Endothelial cell of umbilical vein (primary cell): Measurements from ENCODE around the gene SCN9A. TPM values are rescaled to one million over a fixed set of nuclear protein-coding genes. Genes with fewer than 3 reads are reported as not detected.

Experiments used
- BruUV-seq: library from RNA; stranded (reverse); fragments of 400-500 nt; replicated peaks from 2 replicates; lab custom pipeline; 2021; lab: Mats Ljungman, UMichigan
- CTCF ChIA-PET: fragments of 300-600, 350-600 bp; sonication (Branson Sonifier 250); formaldehyde crosslinking; loops from one replicate; lab custom pipeline; 2021; ENCODE audit warnings: antibody characterized with exemption, inconsistent platforms; lab: Charles Lee
- POLR2A ChIA-PET: fragments of 300-600, 350-600 bp; sonication (Branson Sonifier 250); formaldehyde crosslinking; loops from one replicate; lab custom pipeline; 2021; ENCODE audit warnings: antibody characterized with exemption, inconsistent platforms; lab: Charles Lee
- DNase-seq: peaks from one replicate; pipeline ENCODE4 v3.0.0-alpha.2; 2011; ENCODE audit warnings: low read depth, low spot score
- FAIRE-seq: peaks from 2 replicates; lab custom pipeline; 2011; peaks lifted over from hg19 to GRCh38; lab: Jason Lieb, UNC
- H2AFZ ChIP-seq: 2 replicates; pipeline ENCODE4 v1.6.0; 2012; ENCODE audit warnings: low read depth, low read length, control low read depth, inconsistent platforms
- H3K27ac ChIP-seq: 2 replicates; pipeline ENCODE4 v1.5.1; 2011; ENCODE audit warnings: low read depth, mild to moderate bottlenecking, control low read depth, low read length, moderate library complexity; ENCODE audit not compliant: insufficient read depth
- H3K27me3 ChIP-seq, 2 experiments: 2 replicates each; pipeline versions ENCODE4 v1.6.0 to v1.6.1; 2011; ENCODE audit warnings: low read length in 2 of 2, mixed read lengths in 1 of 2; ENCODE audit not compliant: control insufficient read depth in 2 of 2, insufficient read depth in 2 of 2
- H3K36me3 ChIP-seq, 2 experiments: 2 replicates in 1 of 2; 3 replicates in 1 of 2; pipeline ENCODE4 v1.5.1; 2011; ENCODE audit warnings: low read length in 2 of 2, mild to moderate bottlenecking in 1 of 2, moderate library complexity in 1 of 2; ENCODE audit not compliant: control insufficient read depth in 2 of 2, insufficient read depth in 2 of 2; ENCODE audit errors: extremely low read depth in 1 of 2
- H3K4me1 ChIP-seq: 3 replicates; pipeline ENCODE4 v1.5.1; 2011; ENCODE audit warnings: mild to moderate bottlenecking, low read length; ENCODE audit not compliant: control insufficient read depth, insufficient read depth; ENCODE audit errors: extremely low read depth
- H3K4me2 ChIP-seq: 2 replicates; pipeline ENCODE4 v1.6.1; 2011; ENCODE audit warnings: low read length, control low read depth, mixed read lengths; ENCODE audit not compliant: insufficient read depth
- H3K4me3 ChIP-seq, 3 experiments: fragments of 200-600 bp in 1 of 3; sonication (generic), shearing (Covaris generic) in 1 of 3; replicated peaks in 1 of 3; 2 replicates each; pipeline ENCODE4 v1.5.1; 2011 to 2016; ENCODE audit warnings: control low read depth in 3 of 3, low read length in 3 of 3, mild to moderate bottlenecking in 2 of 3, inconsistent platforms in 1 of 3, low read depth in 1 of 3, moderate library complexity in 1 of 3; ENCODE audit not compliant: insufficient read depth in 1 of 3
- H3K79me2 ChIP-seq: 2 replicates; pipeline ENCODE4 v1.6.0; 2012; ENCODE audit warnings: low read length, inconsistent platforms; ENCODE audit not compliant: control insufficient read depth, insufficient read depth
- H3K9ac ChIP-seq: replicated peaks from 2 replicates; pipeline ENCODE3; 2011; ENCODE audit warnings: low read length, control low read depth; ENCODE audit not compliant: insufficient read depth; ENCODE audit errors: extremely low read depth
- H3K9me1 ChIP-seq: replicated peaks from 3 replicates; pipeline ENCODE4 v1.6.0; 2011; ENCODE audit warnings: mild to moderate bottlenecking, low read length; ENCODE audit not compliant: control insufficient read depth, insufficient read depth; ENCODE audit errors: extremely low read depth
- H3K9me3 ChIP-seq: replicated peaks from 2 replicates; pipeline ENCODE4 v1.5.1; 2012; ENCODE audit warnings: low read length, inconsistent platforms; ENCODE audit not compliant: control insufficient read depth, insufficient read depth
- H4K20me1 ChIP-seq: replicated peaks from 2 replicates; pipeline ENCODE3; 2011; ENCODE audit warnings: mild to moderate bottlenecking, low read length; ENCODE audit not compliant: control insufficient read depth, insufficient read depth; ENCODE audit errors: extremely low read depth
- EZH2 ChIP-seq: IDR thresholded peaks from 2 replicates; pipeline ENCODE4 v1.6.1; 2012; ENCODE audit warnings: borderline replicate concordance, low read depth, mild to moderate bottlenecking, moderate library complexity, low read length, inconsistent platforms; ENCODE audit not compliant: severe bottlenecking
- FOS ChIP-seq: IDR thresholded peaks from 2 replicates; pipeline ENCODE4 v1.6.1; 2011; ENCODE audit warnings: mild to moderate bottlenecking, low read length, moderate library complexity, borderline replicate concordance; ENCODE audit not compliant: insufficient read depth
- GATA2 ChIP-seq: IDR thresholded peaks from 2 replicates; pipeline ENCODE4 v1.7.0; 2011; ENCODE audit warnings: low read depth, mild to moderate bottlenecking, moderate library complexity, mixed read lengths, low read length; ENCODE audit not compliant: insufficient read length, insufficient read depth
- JUN ChIP-seq: IDR thresholded peaks from 2 replicates; pipeline ENCODE4 v1.6.1; 2011; ENCODE audit warnings: borderline replicate concordance, low read depth; ENCODE audit not compliant: insufficient read length, insufficient read depth
- MYC ChIP-seq: IDR thresholded peaks from one replicate; pipeline ENCODE4 v1.6.1; 2011; ENCODE audit warnings: mild to moderate bottlenecking, low read depth, low read length
- POLR2A ChIP-seq: IDR thresholded peaks from 2 replicates; pipeline ENCODE4 v1.6.1; 2012; ENCODE audit warnings: low read depth, mild to moderate bottlenecking, control low read depth, low read length
- POLR2AphosphoS5 ChIP-seq: IDR thresholded peaks from 2 replicates; pipeline ENCODE4 v1.6.1; 2012; ENCODE audit warnings: low read depth, mild to moderate bottlenecking, control low read depth, low read length, moderate library complexity; ENCODE audit not compliant: insufficient read depth
- dilution Hi-C: fragments of 300-500 bp; cut with MboI; formaldehyde crosslinking; loops from one replicate; pipeline ENCODE4 v1.15.0; 2019; ENCODE audit warnings: low sequenced_read_pairs; ENCODE audit not compliant: extremely low pct_ligation_motif_present
- intact Hi-C: fragments of 100-400 bp; cut with micrococcal nuclease; formaldehyde crosslinking; loops from one replicate; pipeline ENCODE4 v1.10.0; 2022
- polyA plus RNA-seq, 4 experiments: library from polyadenylated mRNA; depleted of rRNA in 3 of 4; stranded (reverse) in 3 of 4; unstranded in 1 of 4; fragments of >200 nt; gene quantifications; 2 replicates each; pipeline versions ENCODE4 v1.2.1 to v1.2.3, GENCODE V29; 2011 to 2012; ENCODE audit warnings: missing spikeins in 1 of 4
- total RNA-seq: library from RNA; stranded (reverse); gene quantifications from 2 replicates; pipeline ENCODE4 v1.2.3, GENCODE V29; 2021
- TF ChIP-seq, protein P1 (sequence below), 2 donors: IDR thresholded peaks; 1 replicate in 1 of 2; 2 replicates in 1 of 2; pipeline ENCODE4 v1.5.1; 2011; ENCODE audit warnings: low read length in 2 of 2, mild to moderate bottlenecking in 2 of 2, moderate library complexity in 2 of 2, control low read depth in 1 of 2, inconsistent platforms in 1 of 2, low read depth in 1 of 2; ENCODE audit not compliant: insufficient read depth in 1 of 2; ENCODE audit errors: extremely low read depth in 1 of 2
- TF ChIP-seq, protein P2 (sequence below): IDR thresholded peaks from 2 replicates; pipeline ENCODE4 v1.6.1; 2011; ENCODE audit not compliant: insufficient read depth, insufficient read length

SCN9A gene
- total and polyA plus RNA-seq, 2 donors (not counting 3 experiments of a cell fraction or from before 2014, with no cell fraction given), result 0.88 to 1.6 TPM

DNA sequence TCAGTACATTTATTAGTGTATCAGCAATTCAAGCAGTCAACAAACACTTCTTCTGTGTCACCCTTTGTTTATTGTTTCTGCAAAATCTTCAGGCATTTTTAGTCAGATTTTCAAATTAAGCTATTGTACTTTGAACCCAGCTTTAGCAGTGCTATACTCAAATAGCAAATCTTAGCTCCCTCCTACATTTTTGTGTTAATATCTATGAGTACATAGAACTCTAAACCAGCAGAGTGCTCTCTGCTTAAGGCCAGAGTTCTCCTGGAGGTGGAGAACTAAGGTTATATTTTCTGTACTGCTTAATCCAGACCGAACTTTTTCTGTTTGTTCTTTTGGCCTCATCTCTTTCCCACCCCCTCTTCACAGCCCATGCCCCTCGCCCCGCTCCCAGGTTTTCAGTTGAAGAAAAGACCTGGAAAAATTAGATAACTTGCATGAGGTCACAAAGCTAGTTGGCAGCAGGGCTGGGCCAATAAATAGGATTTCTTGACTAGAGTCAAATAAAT lies 218.7 kb downstream of the SCN9A start:
- intact Hi-C loops, result no loop called here
- H3K4me3 ChIP-seq, result no peak overlapping the region
- H3K9me1 ChIP-seq, result no peaks in the 10 kb centered on the region
- no peaks in the 10 kb centered on the region for H3K9me3 ChIP-seq
- TF ChIP-seq, protein P1, sequence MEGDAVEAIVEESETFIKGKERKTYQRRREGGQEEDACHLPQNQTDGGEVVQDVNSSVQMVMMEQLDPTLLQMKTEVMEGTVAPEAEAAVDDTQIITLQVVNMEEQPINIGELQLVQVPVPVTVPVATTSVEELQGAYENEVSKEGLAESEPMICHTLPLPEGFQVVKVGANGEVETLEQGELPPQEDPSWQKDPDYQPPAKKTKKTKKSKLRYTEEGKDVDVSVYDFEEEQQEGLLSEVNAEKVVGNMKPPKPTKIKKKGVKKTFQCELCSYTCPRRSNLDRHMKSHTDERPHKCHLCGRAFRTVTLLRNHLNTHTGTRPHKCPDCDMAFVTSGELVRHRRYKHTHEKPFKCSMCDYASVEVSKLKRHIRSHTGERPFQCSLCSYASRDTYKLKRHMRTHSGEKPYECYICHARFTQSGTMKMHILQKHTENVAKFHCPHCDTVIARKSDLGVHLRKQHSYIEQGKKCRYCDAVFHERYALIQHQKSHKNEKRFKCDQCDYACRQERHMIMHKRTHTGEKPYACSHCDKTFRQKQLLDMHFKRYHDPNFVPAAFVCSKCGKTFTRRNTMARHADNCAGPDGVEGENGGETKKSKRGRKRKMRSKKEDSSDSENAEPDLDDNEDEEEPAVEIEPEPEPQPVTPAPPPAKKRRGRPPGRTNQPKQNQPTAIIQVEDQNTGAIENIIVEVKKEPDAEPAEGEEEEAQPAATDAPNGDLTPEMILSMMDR (IDR thresholded peaks at IDR 0.05; ENCODE audit: extremely low read depth in 1 of 2, insufficient read depth in 1 of 2, low read depth in 1 of 2, low read length in 2 of 2), result no peak
- TF ChIP-seq JUN (no peak), EZH2 (no peak), POLR2AphosphoS5 (no peak), MYC (no peak), GATA2 (no peak), FOS (no peak), POLR2A (no peak)
- TF ChIP-seq, protein P2, sequence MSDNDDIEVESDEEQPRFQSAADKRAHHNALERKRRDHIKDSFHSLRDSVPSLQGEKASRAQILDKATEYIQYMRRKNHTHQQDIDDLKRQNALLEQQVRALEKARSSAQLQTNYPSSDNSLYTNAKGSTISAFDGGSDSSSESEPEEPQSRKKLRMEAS, result no peak
- H3K36me3 ChIP-seq, result no peaks in the 10 kb centered on the region
- no peaks in the 10 kb centered on the region for H3K79me2 ChIP-seq
- no peaks in the 10 kb centered on the region for H4K20me1 ChIP-seq
- H3K27ac ChIP-seq, result no peak overlapping the region
- no peak overlapping the region for H3K4me2 ChIP-seq
- no peak overlapping the region for H3K9ac ChIP-seq
- H2AFZ ChIP-seq, result no peak overlapping the region
- BruUV-seq, result no TSS peak
- no peaks in the 10 kb centered on the region for H3K27me3 ChIP-seq
- CTCF ChIA-PET, result interaction anchor here (1.6 kb wide), 1 partner anchor 29 kb away, joined by 3 read pairs; the partner anchor contains the start of gene SCN1A
- DNase-seq, result no peak
- POLR2A ChIA-PET, result no interaction called here
- no peak for FAIRE-seq
- dilution Hi-C loops, result no loop called here
- H3K4me1 ChIP-seq, result no peaks in the 10 kb centered on the region
